Mesothelial cell of epicardium (in vitro differentiated cells): ENCODE measurements around the gene LRRC61. TPM values are rescaled to one million over a fixed set of nuclear protein-coding genes. Genes with fewer than 3 reads are reported as not detected.

ENCODE experiments used
- DNase-seq, 2 experiments: peaks; one replicate each; pipeline ENCODE4 v3.0.0; 2021; ENCODE audit warnings: low spot score in 2 of 2; ENCODE audit not compliant: unreplicated experiment in 2 of 2
- H3K27ac Mint-ChIP-seq: 2 replicates; pipeline ENCODE4 v1.8.0; 2021; ENCODE audit warnings: mixed read lengths
- H3K27me3 Mint-ChIP-seq: 2 replicates; pipeline ENCODE4 v1.8.0; 2021; ENCODE audit warnings: low read depth, mixed read lengths
- H3K36me3 Mint-ChIP-seq: 2 replicates; pipeline ENCODE4 v1.8.0; 2021; ENCODE audit warnings: mixed read lengths
- H3K4me1 Mint-ChIP-seq: 2 replicates; pipeline ENCODE4 v1.8.0; 2021; ENCODE audit warnings: mixed read lengths
- H3K4me3 Mint-ChIP-seq: 2 replicates; pipeline ENCODE4 v1.8.0; 2021; ENCODE audit warnings: mild to moderate bottlenecking, moderate library complexity, mixed read lengths
- H3K9me3 Mint-ChIP-seq: 2 replicates; pipeline ENCODE4 v1.8.0; 2021; ENCODE audit warnings: mixed read lengths
- CTCF ChIP-seq: fragments of 200-600 bp; sonication (generic); IDR thresholded peaks from one replicate; pipeline ENCODE4 v1.5.0; 2021; ENCODE audit warnings: antibody characterized with exemption; ENCODE audit not compliant: unreplicated experiment
- total RNA-seq: library from RNA; stranded (reverse); gene quantifications from 3 replicates; pipeline ENCODE4 v1.2.1, GENCODE V29; 2021

LRRC61 gene
- total RNA-seq, 1 donor from 2014 or later, result 4.0 TPM

- peak overlapping the region; percentile 48 for H3K4me3 Mint-ChIP-seq
Measured at GRCh38 chr7:150374026-150374425, 50.9 kb downstream of the LRRC61 start.

GRCh38 chr7:150374472-150374871 lies 51.3 kb downstream of the LRRC61 start:
- DNase-seq, result no peak

More at GRCh38 chr7:150374026-150374425, 50.9 kb downstream of the LRRC61 start:
- no peak for DNase-seq
- Mint-ChIP-seq H3K36me3 (peaks cover 4% of the 10 kb centered on the region), H3K27ac (peak overlapping the region; percentile 96), H3K4me1 (peaks cover 66% of the 10 kb centered on the region), H3K9me3 (no peaks in the 10 kb centered on the region), H3K27me3 (no peaks in the 10 kb centered on the region)
- no peak for TF ChIP-seq CTCF

GRCh38 chr7:150375662-150376521 lies 52.7 kb downstream of the LRRC61 start:
- Mint-ChIP-seq H3K4me3 (no peak overlapping the region), H3K27me3 (no peaks in the 10 kb centered on the region), H3K36me3 (peaks cover 4% of the 10 kb centered on the region), H3K9me3 (no peaks in the 10 kb centered on the region), H3K4me1 (peaks cover 61% of the 10 kb centered on the region), H3K27ac (peak overlapping the region; percentile 80)
- DNase-seq, result no peak
- TF ChIP-seq CTCF, result no peak

More at GRCh38 chr7:150374472-150374871, 51.3 kb downstream of the LRRC61 start:
- H3K4me3 Mint-ChIP-seq, result no peak overlapping the region
- H3K36me3 Mint-ChIP-seq, result peaks cover 4% of the 10 kb centered on the region
- peaks cover 61% of the 10 kb centered on the region for H3K4me1 Mint-ChIP-seq
- no peaks in the 10 kb centered on the region for H3K27me3 Mint-ChIP-seq
- no peaks in the 10 kb centered on the region for H3K9me3 Mint-ChIP-seq
- TF ChIP-seq CTCF, result no peak
- H3K27ac Mint-ChIP-seq, result peak overlapping the region; percentile 96

- Mint-ChIP-seq H3K4me1 (peaks cover 65% of the 10 kb centered on the region), H3K4me3 (no peak overlapping the region), H3K36me3 (peaks cover 4% of the 10 kb centered on the region), H3K27ac (peak overlapping the region; percentile 80), H3K27me3 (no peaks in the 10 kb centered on the region), H3K9me3 (no peaks in the 10 kb centered on the region)
- no peak for TF ChIP-seq CTCF
- DNase-seq, result no peak
Measured at GRCh38 chr7:150376560-150376959, 53.4 kb downstream of the LRRC61 start.

GRCh38 chr7:150377196-150377595 lies 54.0 kb downstream of the LRRC61 start:
- H3K4me3 Mint-ChIP-seq, result no peak overlapping the region
- peaks cover 4% of the 10 kb centered on the region for H3K36me3 Mint-ChIP-seq
- no peaks in the 10 kb centered on the region for H3K27me3 Mint-ChIP-seq
- no peaks in the 10 kb centered on the region for H3K9me3 Mint-ChIP-seq
- TF ChIP-seq CTCF, result no peak
- peaks cover 70% of the 10 kb centered on the region for H3K4me1 Mint-ChIP-seq
- peak overlapping the region; percentile 92 for H3K27ac Mint-ChIP-seq
- no peak for DNase-seq
